Cerebellar nuclear complex (tissue), 1 donor: ENCODE results near the gene TP53BP2.
"Not testable (repeated sequence)": the region's sequence is repeated elsewhere in the genome, so short reads cannot be mapped to it uniquely, and the experiment has no call there.

ENCODE experiments used
- DNase-seq, 2 experiments: peaks; one replicate each; lab custom pipeline; 2025; lab: John Stamatoyannopoulos, UW

The TP53BP2 gene

GRCh38 chr1:223852337-223852736 is 6.6 kb upstream of the TP53BP2 start:
- DNase-seq: no peak

DNA sequence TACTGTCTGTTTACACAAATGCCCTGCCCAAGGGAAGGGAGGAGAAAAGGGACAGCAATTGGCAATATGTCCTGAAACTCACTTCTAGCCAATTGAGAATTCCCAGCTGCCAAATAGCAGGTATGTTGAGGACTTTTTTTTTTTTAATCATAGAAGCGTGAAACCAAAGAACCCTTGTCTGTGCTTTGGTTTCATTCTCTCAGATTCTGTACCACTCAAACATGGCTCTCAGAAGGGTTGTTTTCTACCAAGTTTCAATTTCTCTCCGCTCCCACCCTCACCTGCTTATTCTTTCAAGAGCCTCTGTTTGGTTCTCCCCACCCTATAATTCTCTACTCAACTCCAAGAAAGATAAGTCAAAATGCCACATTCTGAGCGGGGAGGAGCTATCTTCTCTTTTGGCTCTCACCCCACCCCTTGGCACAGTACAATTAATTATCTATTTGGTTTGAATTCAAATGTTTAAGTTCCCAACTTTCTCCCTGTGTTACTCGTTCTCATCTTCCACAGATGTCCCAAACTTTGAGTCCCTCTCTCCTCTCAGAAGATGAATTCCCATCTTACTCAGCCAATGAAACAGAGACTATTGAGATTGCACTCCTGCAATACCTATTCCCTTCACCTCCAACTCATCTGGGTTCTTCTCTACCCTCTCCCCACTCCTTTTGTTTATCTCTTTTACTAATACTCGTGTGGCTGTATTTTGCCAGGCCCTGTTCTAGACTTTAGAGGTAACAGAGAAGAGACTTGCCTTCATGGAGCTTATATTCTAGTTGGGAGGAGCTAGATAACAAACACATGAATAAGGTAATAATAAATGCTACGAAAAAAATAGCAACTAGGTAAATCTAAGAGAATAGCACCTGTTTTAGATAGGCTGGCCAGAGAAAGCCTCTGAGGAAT is 3.9 kb upstream of the TP53BP2 start:
- no peak for DNase-seq

DNA sequence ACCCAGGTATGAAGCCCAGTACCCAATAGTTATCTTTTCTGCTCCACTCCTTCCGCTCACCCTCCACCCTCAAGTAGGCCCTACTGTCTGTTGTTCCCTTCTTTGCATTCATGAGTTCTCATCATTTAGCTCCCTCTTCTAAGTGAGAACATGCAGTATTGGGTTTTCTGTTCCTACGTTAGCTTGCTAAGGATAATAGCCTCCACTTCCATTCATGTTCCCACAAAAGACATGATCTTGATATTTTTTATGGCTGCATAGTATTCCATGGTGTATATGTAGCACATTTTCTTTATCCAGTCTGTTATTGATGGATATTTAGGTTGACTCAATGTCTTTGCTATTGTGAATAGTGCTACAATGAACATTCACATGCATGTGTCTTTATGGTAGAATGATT is 2.8 kb upstream of the TP53BP2 start:
- DNase-seq: no peak

GRCh38 chr1:223847781-223848345 is 2.1 kb upstream of the TP53BP2 start:
- DNase-seq: no peak

GRCh38 chr1:223845037-223845809 is 524 bp downstream of the TP53BP2 start:
- DNase-seq: peak in 1 of 2 experiments; percentile 14

DNA sequence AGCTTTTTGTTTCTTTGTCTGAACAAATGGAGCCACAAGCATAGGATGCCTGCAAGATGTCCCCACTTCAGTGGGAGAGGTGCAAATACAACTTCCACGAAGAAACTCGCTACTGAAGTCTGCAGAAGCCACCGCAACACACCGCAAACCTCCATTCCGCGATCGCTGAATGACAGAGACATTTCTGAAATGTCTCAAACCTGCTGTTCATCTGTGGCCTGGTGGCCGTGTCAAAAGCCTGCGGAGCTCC is 1.0 kb downstream of the TP53BP2 start:
- no peak for DNase-seq

GRCh38 chr1:223843934-223844786 is 1.6 kb downstream of the TP53BP2 start:
- no peak for DNase-seq

DNA sequence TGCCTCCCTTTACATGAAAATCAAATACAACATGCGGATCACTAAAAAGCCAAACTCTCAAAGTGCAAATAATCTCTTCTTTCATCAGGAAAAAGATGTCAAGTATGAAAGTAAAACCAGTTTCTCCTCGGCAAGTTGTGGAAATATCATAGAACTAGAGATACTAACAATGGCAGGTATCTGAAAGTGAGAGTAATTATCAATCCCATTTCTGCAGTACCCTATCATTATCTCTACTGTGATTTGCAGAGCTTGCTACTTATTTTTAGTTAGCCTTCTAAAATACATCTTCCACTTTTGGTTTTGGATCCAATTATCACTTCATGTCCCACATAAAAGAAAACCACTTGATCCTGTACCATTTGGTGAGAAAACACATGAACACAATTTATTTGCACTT is 3.0 kb downstream of the TP53BP2 start:
- no peak for DNase-seq

DNA sequence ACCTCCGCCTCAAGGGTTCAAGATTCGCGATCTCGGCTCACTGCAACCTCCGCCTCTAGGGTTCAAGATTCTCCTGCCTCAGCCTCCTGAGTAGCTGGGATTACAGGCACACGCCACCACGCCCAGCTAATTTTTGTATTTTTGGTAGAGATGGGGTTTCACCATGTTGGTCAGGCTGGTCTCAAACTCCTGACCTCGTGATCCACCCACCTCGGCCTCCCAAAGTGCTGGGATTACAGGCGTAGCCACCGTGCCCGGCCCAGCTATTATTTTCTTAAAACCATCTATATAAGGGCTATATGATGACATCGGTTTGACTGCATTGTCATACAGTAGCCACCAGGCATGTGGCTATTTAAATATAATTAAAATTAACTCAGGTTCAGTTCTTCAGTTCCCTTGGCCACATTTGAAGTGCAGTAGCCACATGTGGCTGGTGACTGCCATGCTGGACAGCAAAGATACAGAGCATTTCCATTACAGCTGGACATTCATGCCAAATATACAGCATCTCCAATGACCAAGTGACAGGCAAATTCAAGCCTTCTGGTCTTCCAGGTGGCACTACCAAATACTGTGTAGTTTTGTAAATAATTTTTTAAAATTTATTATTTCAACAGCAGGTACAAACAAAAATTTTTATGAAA is 3.6 kb downstream of the TP53BP2 start:
- DNase-seq: not testable (repeated sequence)

GRCh38 chr1:223840254-223840653 is 5.5 kb downstream of the TP53BP2 start:
- DNase-seq: no peak

- DNase-seq: no peak
These were observed 7.5 kb downstream of the TP53BP2 start for GRCh38 chr1:223838125-223838854.

GRCh38 chr1:223837687-223838086 is 8.1 kb downstream of the TP53BP2 start:
- DNase-seq: no peak

DNA sequence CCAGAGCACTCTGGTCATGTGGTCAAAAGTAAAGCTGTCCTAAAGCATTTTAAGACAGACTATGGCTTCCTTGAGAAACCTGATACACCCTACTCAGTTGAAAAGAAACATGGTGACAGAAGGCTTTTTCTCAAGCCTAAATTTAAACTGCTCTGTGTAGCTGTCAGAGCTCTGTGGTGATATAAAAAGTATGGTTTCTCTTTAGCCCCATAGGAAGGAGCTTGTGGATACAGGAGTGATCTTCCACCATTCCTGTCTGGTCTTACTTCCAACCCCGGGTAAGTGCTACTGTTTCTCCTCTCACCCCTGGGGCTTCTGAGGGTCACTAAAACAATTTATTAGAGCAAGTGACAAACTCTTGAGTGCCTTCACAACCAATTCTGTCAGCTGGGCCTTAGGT is 8.5 kb downstream of the TP53BP2 start:
- no peak for DNase-seq

- DNase-seq: no peak
These were observed 9.2 kb downstream of the TP53BP2 start for GRCh38 chr1:223836586-223836985.

- no peak for DNase-seq
These were observed 10.0 kb downstream of the TP53BP2 start for GRCh38 chr1:223835754-223836153.

GRCh38 chr1:223834660-223835263 is 11.0 kb downstream of the TP53BP2 start:
- DNase-seq: no peak

DNA sequence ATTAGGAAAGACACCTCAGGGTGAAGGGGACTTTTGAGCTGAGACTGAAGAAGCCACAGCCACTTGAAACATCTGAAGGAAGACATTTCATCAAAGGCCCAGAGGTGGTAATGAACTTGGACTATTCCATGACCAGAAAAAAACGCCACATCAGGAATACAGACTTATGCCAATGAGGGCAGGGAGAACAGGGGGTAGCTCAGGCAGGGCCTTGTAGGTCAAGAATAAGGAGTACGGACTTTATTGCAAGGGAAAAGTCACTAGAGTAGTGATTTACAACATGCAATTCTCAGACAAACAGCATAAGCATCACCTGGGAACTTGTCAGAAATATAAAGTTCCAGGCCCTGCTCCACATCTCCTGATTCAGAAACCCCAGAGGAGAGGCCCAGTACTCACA is 11.8 kb downstream of the TP53BP2 start:
- no peak for DNase-seq

DNA sequence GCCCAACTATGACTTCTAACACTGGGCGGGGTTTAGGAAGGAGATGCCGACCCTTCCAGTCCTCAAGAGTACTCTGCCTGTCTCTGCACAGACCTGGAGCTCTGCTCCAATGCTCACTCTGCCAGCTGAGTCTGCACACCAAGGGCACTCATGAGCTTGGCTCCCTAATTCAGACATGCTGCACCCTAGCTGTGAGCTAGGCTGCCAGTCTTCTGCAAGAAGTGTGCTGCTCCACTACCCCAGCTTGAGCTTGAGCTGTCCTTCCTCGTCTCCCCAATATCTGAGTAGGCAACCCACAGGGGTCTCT is 13.2 kb downstream of the TP53BP2 start:
- no peak for DNase-seq

DNA sequence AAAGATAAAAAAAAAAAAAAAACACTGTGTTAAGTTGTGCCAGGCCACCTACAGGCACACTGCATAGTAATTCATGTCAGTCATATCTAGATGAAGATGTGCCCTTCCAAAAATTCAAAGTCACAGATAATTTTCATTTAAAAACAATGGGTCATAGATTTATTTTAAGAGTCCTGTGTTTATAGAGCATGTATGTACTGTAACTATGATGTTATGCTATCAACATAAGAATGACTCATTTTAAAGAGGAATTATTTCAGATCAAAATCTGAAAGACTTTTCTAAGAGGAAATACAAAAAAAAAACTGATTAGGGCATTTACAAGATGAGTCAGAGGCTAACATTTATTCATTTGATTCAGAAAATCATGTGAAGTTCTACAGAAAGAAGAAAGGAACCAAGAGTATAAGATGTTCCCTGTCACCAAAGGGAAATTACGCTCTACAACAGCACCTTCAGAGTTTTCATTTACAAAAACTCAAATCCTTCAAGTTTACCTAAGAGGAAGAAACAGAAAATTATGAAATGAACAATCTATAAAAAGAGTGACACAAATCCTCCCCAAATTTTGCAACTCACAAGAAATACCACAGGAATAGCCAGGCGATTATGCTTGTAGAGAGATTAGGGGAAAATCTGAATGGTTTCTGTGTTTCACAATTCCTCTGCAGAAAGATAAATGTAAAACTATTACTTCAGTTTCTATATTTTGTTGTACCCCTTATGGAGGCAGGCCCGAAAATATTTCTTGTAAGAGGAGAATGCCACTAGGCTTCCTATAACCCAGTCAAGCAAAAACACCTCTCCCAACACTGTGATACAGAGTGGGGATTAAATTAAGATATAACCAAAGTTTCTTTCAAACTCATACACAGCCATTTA is 13.8 kb downstream of the TP53BP2 start:
- no peak for DNase-seq

GRCh38 chr1:223829678-223830077 is 16.1 kb downstream of the TP53BP2 start:
- DNase-seq: no peak
